ENCODE measurements around the gene AMPD3.

DNA sequence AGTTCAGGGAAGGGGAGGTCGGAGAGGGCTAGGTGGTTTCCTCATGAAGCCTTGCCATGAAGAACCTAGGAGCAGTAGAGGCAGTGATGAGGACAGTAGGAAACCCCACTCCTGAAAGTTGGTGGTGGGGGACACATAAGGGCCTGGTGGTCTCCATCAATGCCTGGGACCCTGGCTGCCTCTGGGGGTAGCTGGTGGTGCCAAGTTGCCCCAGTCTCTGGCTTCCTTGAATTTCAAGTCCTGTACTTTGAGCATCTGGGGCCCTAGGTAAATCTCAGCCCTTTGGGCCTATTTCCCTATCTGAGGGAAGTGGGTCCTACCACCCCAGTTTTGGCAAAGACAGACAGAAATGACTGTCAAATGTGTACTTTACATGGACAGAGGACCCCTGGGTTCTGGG is 28.1 kb downstream of the AMPD3 start:
- TF ChIP-seq CTCF (conservative IDR thresholded peaks at IDR 0.05) = no peak
- no peak for TF ChIP-seq ZFX (IDR thresholded peaks at IDR 0.05)

All from C4-2B (cell line).